ENCODE results near the gene PIGK.
"Not testable (repeated sequence)": the region's sequence is repeated elsewhere in the genome, so short reads cannot be mapped to it uniquely, and the experiment has no call there.

PIGK gene

DNA sequence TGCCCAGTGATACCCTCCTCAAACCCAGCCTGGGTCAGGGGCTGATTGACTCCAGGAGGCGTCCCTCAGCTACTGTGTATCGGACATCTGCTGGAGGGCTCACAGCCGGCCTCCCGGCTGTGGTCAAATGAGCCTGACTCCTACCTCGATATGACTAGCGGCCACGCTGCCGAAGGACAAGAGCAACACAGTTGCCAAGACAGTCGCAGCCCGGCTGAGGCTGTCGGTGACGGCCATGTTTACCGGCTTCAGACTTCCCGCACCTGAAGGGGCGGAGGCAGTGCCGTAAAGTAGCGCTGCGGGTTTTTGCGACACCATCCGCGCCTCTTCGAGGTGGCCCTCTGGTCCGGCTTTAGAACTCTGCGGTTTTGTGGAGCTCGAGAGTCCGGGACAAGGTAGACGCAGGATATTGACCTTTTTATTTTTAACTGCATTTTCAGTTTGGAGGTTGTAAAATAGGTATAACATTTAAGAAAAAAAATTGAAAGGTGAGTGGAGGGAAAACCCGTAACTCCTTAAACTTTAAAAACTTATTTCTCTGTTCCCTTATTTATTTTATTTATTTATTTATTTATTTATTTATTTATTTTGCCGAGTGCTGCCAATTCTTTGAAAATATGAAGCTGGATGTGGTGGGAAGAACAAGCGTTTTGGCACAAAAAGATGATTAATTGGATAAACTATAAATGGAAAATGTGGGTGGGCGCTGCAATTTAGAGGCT lies at the start of gene PIGK:
PIGK (minus strand) TSS at position 265 of the 722 bp plus-strand sequence; CDS start at position 237, 28 bp downstream.
- peak; percentile 77 for DNase-seq (ENCODE audit: low read depth)

GRCh38 chr1:77267035-77267434 lies 47.8 kb upstream of the PIGK start:
- DNase-seq (ENCODE audit: low read depth), result no peak

DNA sequence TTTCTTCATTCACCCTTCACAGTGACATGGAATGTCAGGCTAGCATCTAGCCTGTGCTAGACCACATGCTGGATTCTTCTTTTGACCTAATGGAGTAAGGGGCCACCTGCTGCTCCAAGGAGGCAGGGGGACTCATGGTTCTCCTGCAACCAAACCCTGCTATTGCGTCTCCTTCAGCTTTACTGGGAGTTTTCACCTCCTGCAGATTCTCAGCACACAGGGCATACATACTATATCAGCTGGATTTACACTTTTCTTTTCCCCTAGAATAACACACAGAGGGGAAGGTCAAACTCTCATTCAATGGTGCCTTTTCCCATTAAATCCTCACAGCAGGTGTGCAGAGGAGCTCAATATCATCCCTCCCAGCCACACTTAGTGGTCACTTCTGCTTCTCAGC lies 46.0 kb upstream of the PIGK start:
- no peak for DNase-seq (ENCODE audit: low read depth)

- DNase-seq (ENCODE audit: low read depth), result no peak
These were observed 44.5 kb upstream of the PIGK start for GRCh38 chr1:77263708-77264107.

DNA sequence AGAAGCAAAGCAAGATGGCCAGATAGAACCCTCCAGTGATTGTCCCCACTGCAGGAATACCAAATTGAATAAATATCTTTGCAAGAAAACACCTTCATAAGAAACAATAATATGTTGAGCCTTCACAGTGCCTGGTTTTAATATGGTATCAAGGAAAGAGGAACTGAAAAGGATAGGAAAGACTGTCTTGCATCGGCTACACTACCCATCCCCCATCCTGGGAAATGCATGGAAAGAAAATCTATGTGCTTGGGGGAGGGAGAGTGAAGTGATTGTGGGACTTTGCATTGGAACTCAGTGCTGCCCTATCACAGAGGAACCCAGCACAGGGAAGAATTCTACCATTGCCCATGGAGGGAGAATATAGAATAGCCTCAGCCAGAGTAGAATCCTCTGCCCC lies 34.0 kb upstream of the PIGK start:
- DNase-seq (ENCODE audit: low read depth), result no peak

DNA sequence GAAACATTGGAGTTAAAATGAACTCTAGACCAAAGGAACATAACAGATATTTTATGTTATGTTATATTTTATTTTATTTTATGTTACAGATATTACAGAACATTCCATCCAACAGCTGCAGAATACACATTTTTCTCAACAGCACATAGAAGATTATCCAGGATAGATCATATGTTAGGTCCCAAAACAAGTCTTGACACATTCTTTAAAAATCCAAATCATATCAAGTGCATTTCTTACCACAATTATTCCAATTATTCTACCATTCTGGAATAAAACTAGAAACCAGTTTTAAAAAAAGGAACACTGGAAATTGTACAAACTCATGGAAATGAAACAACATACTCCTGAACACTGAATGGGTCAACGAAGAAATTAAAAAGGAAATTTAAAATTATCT lies 30.9 kb upstream of the PIGK start:
- DNase-seq (ENCODE audit: low read depth), result no peak

- no peak for DNase-seq (ENCODE audit: low read depth)
These were observed 26.6 kb upstream of the PIGK start for GRCh38 chr1:77245830-77246229.

- no peak for DNase-seq (ENCODE audit: low read depth)
These were observed 20.1 kb upstream of the PIGK start for GRCh38 chr1:77239311-77239710.

GRCh38 chr1:77238462-77238861 lies 19.2 kb upstream of the PIGK start:
- DNase-seq (ENCODE audit: low read depth), result no peak

GRCh38 chr1:77234943-77235342 lies 15.7 kb upstream of the PIGK start:
- DNase-seq (ENCODE audit: low read depth), result no peak

- no peak for DNase-seq (ENCODE audit: low read depth)
These were observed 14.9 kb upstream of the PIGK start for GRCh38 chr1:77234096-77234495.

- DNase-seq (ENCODE audit: low read depth), result no peak
These were observed 13.6 kb upstream of the PIGK start for GRCh38 chr1:77232829-77233228.

GRCh38 chr1:77230051-77230450 lies 10.8 kb upstream of the PIGK start:
- DNase-seq (ENCODE audit: low read depth), result no peak

DNA sequence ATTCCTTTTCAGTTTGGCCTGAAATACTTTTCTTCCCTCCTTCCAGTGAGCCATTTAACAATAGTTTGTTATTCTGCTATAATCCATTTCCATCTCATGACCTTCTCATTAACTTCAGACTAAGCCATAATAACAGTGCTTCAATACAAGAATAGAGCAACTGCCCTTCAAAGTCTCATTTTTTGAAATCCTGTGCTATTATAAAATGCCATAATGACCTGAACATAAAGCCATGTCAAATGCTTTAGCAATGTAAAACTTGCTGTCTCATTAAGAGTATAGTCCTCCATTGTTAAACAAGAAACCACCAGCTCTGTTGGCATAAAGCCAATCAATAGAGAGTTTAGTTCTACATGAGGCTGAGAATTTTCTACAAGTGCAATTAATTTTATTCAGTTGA lies 9.6 kb upstream of the PIGK start:
- no peak for DNase-seq (ENCODE audit: low read depth)

- DNase-seq (ENCODE audit: low read depth), result no peak
These were observed 8.2 kb upstream of the PIGK start for GRCh38 chr1:77227381-77227780.

- no peak for DNase-seq (ENCODE audit: low read depth)
These were observed 3.3 kb upstream of the PIGK start for GRCh38 chr1:77222496-77222895.

- no peak for DNase-seq (ENCODE audit: low read depth)
These were observed 1.6 kb upstream of the PIGK start for GRCh38 chr1:77220687-77221463.

DNA sequence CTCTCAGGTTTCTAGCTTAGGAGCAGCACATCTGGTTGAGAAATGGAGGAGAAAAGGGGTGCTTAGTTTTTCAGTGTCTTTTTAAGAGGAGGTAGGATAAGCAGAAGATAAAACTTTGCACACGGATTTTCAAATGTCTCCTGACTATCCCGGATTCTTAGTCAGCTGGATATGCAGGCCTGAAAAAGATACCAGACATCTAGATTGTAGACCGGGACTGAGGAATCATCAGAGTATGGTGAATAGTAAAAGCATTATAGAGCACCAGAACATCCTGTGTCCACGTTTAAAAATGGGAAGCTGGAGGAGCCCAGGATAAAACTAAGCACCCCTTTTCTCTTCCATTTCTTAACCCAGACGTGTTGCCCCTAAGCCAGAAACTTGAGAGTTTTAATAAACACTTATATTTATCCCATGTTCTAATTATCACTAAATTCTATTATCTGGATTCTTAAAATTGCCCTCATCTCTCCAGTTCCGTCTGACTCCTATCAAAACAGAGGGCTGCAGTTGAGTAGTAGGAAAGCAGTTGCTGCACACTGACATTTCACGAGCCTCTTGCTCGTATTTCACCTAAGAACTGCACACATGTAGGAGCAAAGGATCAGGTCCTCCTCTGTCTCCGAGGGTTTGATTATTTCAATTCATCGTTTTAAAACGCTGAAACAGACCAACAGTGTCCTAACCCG lies 609 bp downstream of the PIGK start:
- DNase-seq (ENCODE audit: low read depth), result no peak

DNA sequence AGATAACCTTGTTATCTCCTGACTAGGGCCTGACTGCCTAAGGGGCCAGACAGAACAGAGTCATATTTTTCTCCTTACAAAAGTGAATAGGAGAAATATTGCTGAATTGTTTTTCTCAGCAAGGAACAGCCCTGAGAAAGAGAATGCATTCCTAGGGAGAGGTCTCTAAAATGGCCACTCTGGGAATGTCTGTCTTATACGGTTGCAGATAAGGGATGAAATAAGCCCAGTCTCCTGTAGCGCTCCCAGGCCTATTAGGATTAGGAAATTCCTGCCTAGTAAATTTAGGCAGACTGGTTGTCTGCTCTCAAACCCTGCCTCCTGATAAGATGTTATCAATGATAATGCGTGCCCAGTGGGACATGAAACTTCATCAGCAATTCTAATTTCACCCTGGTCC lies 15.2 kb downstream of the PIGK start:
- DNase-seq (ENCODE audit: low read depth), result not testable (repeated sequence)

GRCh38 chr1:77202751-77203150 lies 16.5 kb downstream of the PIGK start:
- no peak for DNase-seq (ENCODE audit: low read depth)

DNA sequence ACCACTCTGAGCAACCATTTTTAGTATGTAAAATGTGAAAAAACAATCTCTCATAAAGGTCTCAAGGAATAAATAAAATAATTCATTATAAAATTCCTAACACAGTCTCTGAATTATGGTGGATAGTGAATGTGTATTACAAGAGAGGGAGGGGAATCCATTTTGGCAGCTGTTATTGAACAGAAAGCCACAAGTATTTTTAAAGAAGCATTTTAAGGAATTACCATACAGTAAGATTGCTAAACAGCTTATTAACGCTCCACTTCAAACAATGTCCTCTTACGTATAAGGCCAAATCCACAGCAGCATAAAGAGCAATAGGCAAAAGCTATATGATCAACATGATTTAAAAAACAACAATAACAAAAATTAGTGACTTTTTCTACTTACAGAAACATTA lies 18.4 kb downstream of the PIGK start:
- no peak for DNase-seq (ENCODE audit: low read depth)

- DNase-seq (ENCODE audit: low read depth), result no peak
These were observed 18.9 kb downstream of the PIGK start for GRCh38 chr1:77200293-77200692.

DNA sequence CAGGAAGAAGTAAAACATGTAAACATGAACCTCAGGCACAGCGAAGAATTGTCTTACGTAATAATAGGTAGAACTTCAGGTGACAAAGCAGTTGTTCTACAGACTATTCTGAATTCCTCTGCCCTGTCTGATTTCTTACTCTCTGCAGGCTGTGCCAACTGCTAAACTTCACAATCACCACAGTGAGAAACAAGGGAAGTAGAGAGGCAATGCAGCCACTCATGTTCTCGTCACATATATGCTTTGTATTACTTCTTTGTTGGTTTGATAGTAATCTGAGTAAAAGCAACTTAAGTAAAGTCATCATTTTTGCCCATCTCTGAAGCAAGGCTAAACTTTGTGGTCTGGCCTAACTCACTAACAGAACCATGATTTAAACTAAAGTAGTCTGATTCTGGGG lies 21.9 kb downstream of the PIGK start:
- DNase-seq (ENCODE audit: low read depth), result no peak

All from stimulated activated CD8-positive, alpha-beta memory T cell treated with anti-CD3 and anti-CD28 coated beads, Interleukin-12 subunit alpha, Interleukin-12 subunit beta, amount 100 ng/mL, for 4 hours (primary cell).